OCI-LY1 (cell line): ENCODE measurements around the gene BRD2.
A peak's percentile ranks its signal among the peaks of the same experiment; 100 is the strongest.

Experiments
- H2AFZ ChIP-seq: fragments of 200-600 bp; sonication (generic), shearing (Covaris generic); 2 replicates; pipeline ENCODE4 v1.6.0; 2014; ENCODE audit warnings: antibody characterized with exemption, mild to moderate bottlenecking, low read length
- H3F3A ChIP-seq: fragments of 200-600 bp; sonication (generic), shearing (Covaris generic); 2 replicates; pipeline ENCODE4 v1.6.0; 2014; ENCODE audit warnings: mild to moderate bottlenecking, antibody characterized with exemption, low read length, moderate library complexity; ENCODE audit not compliant: insufficient read depth
- H3K27ac ChIP-seq: fragments of 200-600 bp; sonication (generic); 2 replicates; pipeline ENCODE4 v1.5.1; 2014; ENCODE audit warnings: low read length, mixed run types, mild to moderate bottlenecking, low read depth; ENCODE audit not compliant: poor library complexity, severe bottlenecking
- H3K27me3 ChIP-seq: fragments of 200-600 bp; sonication (generic); 2 replicates; pipeline ENCODE4 v1.6.0; 2014; ENCODE audit warnings: antibody characterized with exemption, mild to moderate bottlenecking, low read length, moderate library complexity; ENCODE audit not compliant: insufficient read depth
- H3K36me3 ChIP-seq: fragments of 200-600 bp; sonication (generic); 2 replicates; pipeline ENCODE4 v1.6.1; 2014; ENCODE audit warnings: mild to moderate bottlenecking, antibody characterized with exemption, low read length, moderate library complexity, mixed read lengths; ENCODE audit not compliant: insufficient read depth
- H3K4me1 ChIP-seq: fragments of 200-600 bp; sonication (generic); 2 replicates; pipeline ENCODE4 v1.5.1; 2014; ENCODE audit warnings: mild to moderate bottlenecking, low read length, moderate library complexity; ENCODE audit not compliant: insufficient read depth, severe bottlenecking
- H3K4me2 ChIP-seq: fragments of 200-600 bp; sonication (generic), shearing (Covaris generic); 2 replicates; pipeline ENCODE4 v1.6.1; 2014; ENCODE audit warnings: low read length
- H3K4me3 ChIP-seq: fragments of 200-600 bp; sonication (generic); 2 replicates; pipeline ENCODE4 v1.5.1; 2014; ENCODE audit warnings: low read length, low read depth, mild to moderate bottlenecking, mixed read lengths; ENCODE audit not compliant: poor library complexity, severe bottlenecking
- H3K79me2 ChIP-seq: fragments of 200-600 bp; shearing (Covaris generic); 2 replicates; pipeline ENCODE4 v1.6.1; 2016; ENCODE audit warnings: mixed run types, low read length, mixed read lengths; ENCODE audit not compliant: insufficient read depth
- H3K9ac ChIP-seq: fragments of 200-600 bp; sonication (generic), shearing (Covaris generic); 2 replicates; pipeline ENCODE4 v1.6.1; 2014; ENCODE audit warnings: mild to moderate bottlenecking, low read length, mixed read lengths
- H3K9me2 ChIP-seq: fragments of 200-600 bp; sonication (generic), shearing (Covaris generic); 2 replicates; pipeline ENCODE4 v1.6.1; 2014; ENCODE audit warnings: low read depth, mild to moderate bottlenecking, low read length, mixed read lengths
- H3K9me3 ChIP-seq: fragments of 200-600 bp; shearing (Covaris generic); 2 replicates; pipeline ENCODE4 v1.6.1; 2014; ENCODE audit warnings: low read length, mixed read lengths
- H4K20me1 ChIP-seq: fragments of 200-600 bp; sonication (generic), shearing (Covaris generic); 2 replicates; pipeline ENCODE4 v1.6.0; 2016; ENCODE audit warnings: mild to moderate bottlenecking, low read length; ENCODE audit not compliant: insufficient read depth
- EZH2 ChIP-seq: fragments of 200-600 bp; sonication (generic), shearing (Covaris generic); IDR thresholded peaks from 2 replicates; pipeline ENCODE4 v1.8.0; 2017; ENCODE audit warnings: borderline replicate concordance, mixed run types, mild to moderate bottlenecking, antibody characterized with exemption, low read length, moderate library complexity, mixed read lengths
- TF ChIP-seq, protein P1 (sequence below): fragments of 200-600 bp; sonication (generic), shearing (Covaris generic); IDR thresholded peaks from 2 replicates; pipeline ENCODE4 v1.5.1; 2017; ENCODE audit warnings: mild to moderate bottlenecking, antibody characterized with exemption, low read length, moderate library complexity, mixed read lengths

The BRD2 gene

DNA sequence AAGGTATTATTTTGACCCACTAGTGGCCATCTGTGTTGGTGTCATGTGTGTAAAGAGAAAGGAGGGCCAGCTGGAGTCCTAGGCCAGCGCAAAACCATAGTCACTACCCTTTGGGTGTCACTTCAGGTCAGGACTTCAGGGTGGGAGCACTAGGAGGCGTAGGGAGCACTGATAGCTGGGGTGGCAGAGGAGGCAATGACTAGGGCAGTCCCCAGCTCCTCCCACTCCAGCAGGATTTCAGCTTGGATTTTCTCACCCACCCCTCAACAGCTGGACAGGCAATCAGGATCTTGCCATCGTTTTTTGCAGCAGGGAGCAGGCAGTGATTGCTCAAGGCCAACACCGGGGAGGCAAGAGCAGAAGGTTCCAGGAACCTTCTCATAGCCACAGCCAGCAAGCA is 45.2 kb downstream of the BRD2 start:
- Histone ChIP-seq H3K9me3 (no peaks in the 10 kb centered on the region), H3F3A (no peaks in the 10 kb centered on the region), H3K27ac (no peak overlapping the region), H3K27me3 (no peaks in the 10 kb centered on the region), H3K4me3 (no peak overlapping the region), H2AFZ (no peak overlapping the region), H3K9me2 (no peaks in the 10 kb centered on the region), H4K20me1 (no peaks in the 10 kb centered on the region), H3K36me3 (no peaks in the 10 kb centered on the region), H3K4me1 (peaks cover 3% of the 10 kb centered on the region), H3K79me2 (no peaks in the 10 kb centered on the region), H3K9ac (no peak overlapping the region), H3K4me2 (no peak overlapping the region)
- no peak for TF ChIP-seq EZH2
- TF ChIP-seq, protein P1, sequence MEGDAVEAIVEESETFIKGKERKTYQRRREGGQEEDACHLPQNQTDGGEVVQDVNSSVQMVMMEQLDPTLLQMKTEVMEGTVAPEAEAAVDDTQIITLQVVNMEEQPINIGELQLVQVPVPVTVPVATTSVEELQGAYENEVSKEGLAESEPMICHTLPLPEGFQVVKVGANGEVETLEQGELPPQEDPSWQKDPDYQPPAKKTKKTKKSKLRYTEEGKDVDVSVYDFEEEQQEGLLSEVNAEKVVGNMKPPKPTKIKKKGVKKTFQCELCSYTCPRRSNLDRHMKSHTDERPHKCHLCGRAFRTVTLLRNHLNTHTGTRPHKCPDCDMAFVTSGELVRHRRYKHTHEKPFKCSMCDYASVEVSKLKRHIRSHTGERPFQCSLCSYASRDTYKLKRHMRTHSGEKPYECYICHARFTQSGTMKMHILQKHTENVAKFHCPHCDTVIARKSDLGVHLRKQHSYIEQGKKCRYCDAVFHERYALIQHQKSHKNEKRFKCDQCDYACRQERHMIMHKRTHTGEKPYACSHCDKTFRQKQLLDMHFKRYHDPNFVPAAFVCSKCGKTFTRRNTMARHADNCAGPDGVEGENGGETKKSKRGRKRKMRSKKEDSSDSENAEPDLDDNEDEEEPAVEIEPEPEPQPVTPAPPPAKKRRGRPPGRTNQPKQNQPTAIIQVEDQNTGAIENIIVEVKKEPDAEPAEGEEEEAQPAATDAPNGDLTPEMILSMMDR, result no peak

DNA sequence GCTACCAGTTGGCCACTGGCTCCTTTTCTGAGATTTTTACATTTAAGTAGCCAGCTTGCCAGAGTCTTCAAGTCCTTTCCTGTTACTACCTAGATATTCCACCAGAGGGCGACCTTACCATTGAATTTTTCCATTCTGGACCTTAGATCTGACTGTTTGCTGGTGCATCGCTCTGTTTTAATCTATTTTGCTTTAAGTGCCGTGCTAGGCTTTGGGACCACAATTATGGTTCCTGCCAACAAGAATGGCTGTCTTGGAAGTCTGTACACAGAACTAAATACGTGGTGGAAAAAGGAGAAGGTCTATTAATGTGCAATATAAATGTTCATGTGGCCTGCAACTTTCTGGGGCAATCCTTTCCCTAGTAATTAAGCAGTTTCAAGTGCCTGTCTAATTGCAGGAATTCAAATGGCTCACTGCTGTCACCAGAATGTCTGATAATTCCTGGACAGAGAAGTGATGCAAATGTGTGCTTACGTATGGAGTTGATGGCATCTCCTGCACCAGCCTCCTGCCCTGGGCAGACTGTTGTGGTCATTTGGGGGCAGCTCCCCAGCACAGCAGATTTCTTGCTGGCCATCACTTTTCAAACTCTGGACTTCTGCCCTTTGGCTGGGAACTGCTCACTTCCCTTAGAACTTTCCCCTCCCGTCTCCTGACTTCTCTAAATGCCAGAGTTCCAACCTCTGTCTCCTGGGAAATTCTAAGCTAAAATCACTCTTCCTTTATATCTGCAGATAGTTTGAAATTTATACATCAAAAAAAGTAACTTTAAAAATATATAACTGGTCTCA is 46.6 kb downstream of the BRD2 start:
- H4K20me1 ChIP-seq, result no peaks in the 10 kb centered on the region
- no peak overlapping the region for H3K4me3 ChIP-seq
- no peak overlapping the region for H2AFZ ChIP-seq
- TF ChIP-seq, protein P1, result peak; percentile 74
- no peak for TF ChIP-seq EZH2
- H3K79me2 ChIP-seq, result no peaks in the 10 kb centered on the region
- no peak overlapping the region for H3K4me2 ChIP-seq
- H3F3A ChIP-seq, result no peaks in the 10 kb centered on the region
- no peaks in the 10 kb centered on the region for H3K27me3 ChIP-seq
- no peaks in the 10 kb centered on the region for H3K36me3 ChIP-seq
- peaks cover 11% of the 10 kb centered on the region for H3K4me1 ChIP-seq
- H3K9me2 ChIP-seq, result no peaks in the 10 kb centered on the region
- H3K27ac ChIP-seq, result no peak overlapping the region
- H3K9me3 ChIP-seq, result no peaks in the 10 kb centered on the region
- H3K9ac ChIP-seq, result no peak overlapping the region

DNA sequence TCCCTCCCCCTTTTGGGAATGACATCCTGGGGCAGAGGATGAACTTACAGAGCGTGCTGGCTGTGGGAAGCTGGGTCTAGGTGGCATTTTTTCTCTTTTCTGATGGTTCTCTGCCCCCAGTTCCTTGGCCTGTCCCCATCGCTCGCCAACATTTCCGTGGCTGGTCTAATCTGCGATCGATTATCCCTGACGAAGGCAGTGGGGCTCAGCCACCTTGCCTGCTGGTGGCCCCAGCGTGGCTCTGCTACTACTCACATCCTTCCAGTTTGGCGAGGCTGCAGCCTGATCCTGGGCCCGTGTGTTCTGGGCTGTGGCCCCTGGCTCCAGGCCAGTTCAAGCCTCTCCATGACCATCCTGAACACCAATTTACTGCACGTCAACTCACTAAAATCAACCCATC is 47.4 kb downstream of the BRD2 start:
- no peaks in the 10 kb centered on the region for H3K79me2 ChIP-seq

More for the DNA sequence above, 47.4 kb downstream of the BRD2 start:
- no peak overlapping the region for H2AFZ ChIP-seq
- no peak overlapping the region for H3K4me3 ChIP-seq
- no peaks in the 10 kb centered on the region for H3K36me3 ChIP-seq
- H3F3A ChIP-seq, result no peaks in the 10 kb centered on the region
- H3K9me2 ChIP-seq, result no peaks in the 10 kb centered on the region
- H3K27ac ChIP-seq, result no peak overlapping the region
- no peaks in the 10 kb centered on the region for H3K9me3 ChIP-seq
- TF ChIP-seq EZH2, result no peak
- TF ChIP-seq, protein P1, result no peak
- no peak overlapping the region for H3K9ac ChIP-seq
- H3K4me2 ChIP-seq, result no peak overlapping the region
- H3K27me3 ChIP-seq, result no peaks in the 10 kb centered on the region
- H3K4me1 ChIP-seq, result peaks cover 11% of the 10 kb centered on the region
- no peaks in the 10 kb centered on the region for H4K20me1 ChIP-seq
